Fibroblast of skin of abdomen (primary cell): ENCODE results near the gene MYO1F. TPM values are rescaled to one million over a fixed set of nuclear protein-coding genes. Genes with fewer than 3 reads are reported as not detected.
"Not testable (repeated sequence)": the region's sequence is repeated elsewhere in the genome, so short reads cannot be mapped to it uniquely, and the experiment has no call there.

Source experiments
- DNase-seq: peaks from one replicate; pipeline ENCODE4 v3.0.0-alpha.2; 2013
- polyA plus RNA-seq, 2 experiments: library from polyadenylated mRNA; unstranded; fragments of 120-200 nt; gene quantifications; one replicate each; pipeline ENCODE4 v1.2.1, GENCODE V29; 2013; ENCODE audit not compliant: insufficient read length in 2 of 2

Gene MYO1F
- 1.1 TPM for polyA plus RNA-seq (2013, experiment 1 of 2; ENCODE audit: insufficient read length)
- 1.0 TPM for polyA plus RNA-seq (2013, experiment 2 of 2; ENCODE audit: insufficient read length)

- no peak for DNase-seq
These were observed at the start of gene MYO1F for GRCh38 chr19:8577247-8577646. Gene MYO1F, minus strand, starts transcription at chr19:8577442. Its CDS starts 133 bp downstream, at chr19:8577309.

GRCh38 chr19:8626842-8627241 is 49.6 kb upstream of the MYO1F start:
- DNase-seq, result no peak

- DNase-seq, result not testable (repeated sequence)
These were observed 45.6 kb upstream of the MYO1F start for GRCh38 chr19:8622886-8623285.

DNA sequence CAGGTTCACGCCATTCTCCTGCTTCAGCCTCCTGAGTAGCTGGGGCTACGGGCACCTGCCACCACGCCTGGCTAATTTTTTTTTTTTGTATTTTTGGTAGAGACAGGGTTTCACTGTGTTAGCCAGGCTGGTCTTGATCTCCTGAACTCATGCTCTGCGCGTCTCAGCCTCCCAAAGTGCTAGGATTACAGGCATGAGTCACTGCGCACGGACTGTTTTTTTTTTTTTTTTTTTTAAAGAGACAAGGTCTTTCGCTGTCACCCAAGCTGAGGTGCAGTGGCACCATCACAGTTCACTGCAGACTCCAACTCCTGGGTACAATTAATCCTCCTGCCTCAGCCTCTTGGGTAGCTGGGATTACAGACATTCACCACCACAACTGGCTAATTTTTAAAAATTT is 41.5 kb upstream of the MYO1F start:
- DNase-seq, result no peak

DNA sequence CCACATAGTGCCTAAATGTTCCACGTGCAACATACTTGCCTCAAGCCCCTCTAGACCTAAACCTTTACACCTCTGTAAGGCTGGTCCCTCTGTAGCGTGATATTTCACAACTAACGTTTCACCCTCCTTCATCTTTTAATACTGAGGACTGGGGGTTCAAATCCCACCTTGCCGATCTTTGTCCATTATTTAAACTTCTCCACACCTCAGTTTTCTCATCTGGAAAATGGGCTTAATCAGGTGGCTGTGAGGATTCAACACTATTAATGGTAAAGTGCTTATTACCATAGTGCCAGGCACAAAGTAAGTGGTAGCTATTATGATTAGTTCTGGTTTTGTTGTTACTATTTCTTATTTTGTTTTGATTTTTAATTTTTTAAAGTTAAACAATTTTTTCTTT is 40.7 kb upstream of the MYO1F start:
- no peak for DNase-seq

- DNase-seq, result not testable (repeated sequence)
These were observed 40.1 kb upstream of the MYO1F start for GRCh38 chr19:8617325-8617724.

GRCh38 chr19:8616861-8617260 is 39.6 kb upstream of the MYO1F start:
- DNase-seq, result no peak

- DNase-seq, result peak; percentile 57
These were observed 38.8 kb upstream of the MYO1F start for GRCh38 chr19:8615813-8616596.

DNA sequence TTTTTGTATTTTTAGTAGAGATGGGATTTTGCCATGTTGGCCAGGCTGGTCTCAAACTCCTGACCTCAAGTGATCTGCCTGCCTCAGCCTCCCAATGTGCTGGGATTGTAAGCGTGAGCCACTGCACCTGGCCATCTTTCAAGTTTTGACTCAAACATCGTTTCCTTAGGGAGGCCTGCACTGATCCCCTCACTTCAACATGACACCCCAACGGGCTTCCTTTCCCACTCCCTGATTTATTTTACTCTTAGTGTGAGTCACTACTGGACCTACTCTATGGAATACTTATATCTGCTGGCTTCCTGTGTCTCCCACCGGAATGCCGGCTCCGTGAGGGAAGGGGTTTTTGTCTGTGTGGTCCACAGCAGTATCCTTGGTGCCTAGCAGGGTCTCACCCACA is 37.8 kb upstream of the MYO1F start:
- DNase-seq, result peak; percentile 72

DNA sequence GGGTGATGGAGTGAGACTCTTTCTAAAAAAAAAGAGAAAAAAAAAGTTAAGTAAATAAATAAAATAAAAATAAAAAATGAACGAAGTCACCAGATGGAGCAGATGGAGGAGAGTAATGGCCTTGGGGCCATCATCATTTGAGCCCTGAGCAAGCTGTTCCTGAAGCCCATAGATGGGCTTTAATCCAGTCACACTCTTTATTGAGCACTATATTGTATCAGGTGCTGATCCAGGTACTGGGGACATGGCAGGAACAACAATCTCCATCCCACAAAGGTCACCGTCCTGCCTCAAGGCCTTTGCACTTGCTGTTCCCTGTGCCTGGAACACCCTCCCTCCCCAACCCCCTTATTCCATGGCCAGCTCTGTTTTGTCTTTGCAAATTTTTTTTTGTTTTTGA is 37.2 kb upstream of the MYO1F start:
- no peak for DNase-seq

DNA sequence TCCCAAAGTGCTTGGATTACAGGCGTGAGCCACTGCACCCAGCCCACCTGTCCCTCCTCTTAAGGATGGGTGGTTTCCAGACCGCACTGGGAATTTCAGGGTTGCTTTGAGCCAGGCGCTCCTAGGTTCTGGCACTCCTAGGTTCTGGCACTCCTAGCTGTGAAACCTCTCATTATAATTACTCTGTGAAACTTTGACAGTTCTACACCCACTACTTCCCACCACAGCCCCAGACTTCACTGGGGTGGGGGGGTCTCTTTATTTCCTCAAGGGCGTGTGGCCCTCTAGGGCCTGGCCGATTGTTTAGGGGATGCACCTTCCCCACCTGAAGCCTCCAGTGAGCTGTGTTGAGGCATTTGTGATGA is 35.5 kb upstream of the MYO1F start:
- no peak for DNase-seq

DNA sequence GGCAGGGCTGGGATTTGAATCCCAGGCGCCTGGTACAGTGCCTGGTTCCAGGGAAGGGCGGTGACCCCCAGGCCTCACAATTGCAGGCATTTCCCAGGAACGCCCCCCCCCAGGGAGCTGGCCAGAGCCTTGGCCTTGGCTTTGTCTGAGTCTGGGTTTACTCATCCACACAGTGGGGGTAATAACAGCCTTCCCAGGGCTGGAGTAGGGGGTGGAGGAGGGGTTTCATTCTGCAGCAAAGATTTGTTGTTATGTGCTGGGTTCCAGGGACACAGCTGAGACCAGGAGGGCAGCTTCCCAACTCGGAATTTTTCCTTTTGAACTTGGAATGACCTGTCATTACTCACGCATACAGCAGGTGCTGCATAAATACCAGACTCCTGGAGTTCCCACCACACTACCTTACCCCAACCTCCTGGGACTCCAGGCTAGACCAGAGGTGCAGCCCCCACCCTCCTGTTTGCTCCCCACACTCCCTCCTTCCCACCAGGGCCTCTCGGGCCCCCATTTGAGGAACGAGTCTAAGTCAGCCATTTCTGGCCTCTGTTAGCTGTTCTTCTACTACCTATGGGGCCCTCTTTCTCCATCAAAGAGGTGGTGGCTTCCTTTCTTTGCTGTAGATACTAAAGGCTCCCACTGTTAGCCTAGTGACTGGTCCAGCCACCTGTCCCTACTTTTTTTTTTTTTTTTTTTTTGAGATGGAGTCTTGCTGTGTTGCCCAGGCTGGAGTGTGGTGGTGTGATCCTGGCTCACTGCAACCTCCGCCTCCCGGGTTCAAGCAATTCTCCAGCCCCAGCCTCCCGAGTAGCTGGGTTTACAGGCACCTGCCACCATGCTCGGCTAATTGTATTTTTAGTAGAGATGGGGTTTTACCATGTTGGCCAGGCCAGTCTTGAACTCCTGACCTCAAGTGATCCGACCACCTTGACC is 34.9 kb upstream of the MYO1F start:
- peak; percentile 87 for DNase-seq

DNA sequence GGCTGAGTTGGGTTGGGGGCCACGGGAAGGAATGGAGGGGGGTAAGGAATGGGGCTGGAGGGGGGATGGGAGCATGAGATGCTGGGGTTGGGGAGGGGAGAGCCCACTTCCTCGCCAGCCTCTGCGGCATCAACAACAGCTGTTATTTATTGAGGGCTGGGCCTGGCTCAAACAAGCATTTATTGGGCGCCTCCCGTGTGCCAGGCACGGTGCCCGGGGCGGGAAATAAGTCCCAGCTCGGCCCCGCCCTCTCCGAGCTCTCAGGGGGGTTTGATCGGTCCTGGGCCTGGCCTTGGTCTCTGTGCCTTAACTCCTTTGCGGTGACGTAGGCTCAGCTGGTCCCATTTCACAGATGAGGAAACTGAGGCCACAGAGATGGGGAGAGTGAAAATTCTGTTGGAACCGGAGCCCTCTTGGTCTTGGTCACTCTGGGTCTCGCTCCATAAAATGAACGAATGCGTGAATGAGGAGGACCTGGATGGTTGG is 34.2 kb upstream of the MYO1F start:
- DNase-seq, result peak; percentile 27

GRCh38 chr19:8610936-8611300 is 33.7 kb upstream of the MYO1F start:
- DNase-seq, result no peak

DNA sequence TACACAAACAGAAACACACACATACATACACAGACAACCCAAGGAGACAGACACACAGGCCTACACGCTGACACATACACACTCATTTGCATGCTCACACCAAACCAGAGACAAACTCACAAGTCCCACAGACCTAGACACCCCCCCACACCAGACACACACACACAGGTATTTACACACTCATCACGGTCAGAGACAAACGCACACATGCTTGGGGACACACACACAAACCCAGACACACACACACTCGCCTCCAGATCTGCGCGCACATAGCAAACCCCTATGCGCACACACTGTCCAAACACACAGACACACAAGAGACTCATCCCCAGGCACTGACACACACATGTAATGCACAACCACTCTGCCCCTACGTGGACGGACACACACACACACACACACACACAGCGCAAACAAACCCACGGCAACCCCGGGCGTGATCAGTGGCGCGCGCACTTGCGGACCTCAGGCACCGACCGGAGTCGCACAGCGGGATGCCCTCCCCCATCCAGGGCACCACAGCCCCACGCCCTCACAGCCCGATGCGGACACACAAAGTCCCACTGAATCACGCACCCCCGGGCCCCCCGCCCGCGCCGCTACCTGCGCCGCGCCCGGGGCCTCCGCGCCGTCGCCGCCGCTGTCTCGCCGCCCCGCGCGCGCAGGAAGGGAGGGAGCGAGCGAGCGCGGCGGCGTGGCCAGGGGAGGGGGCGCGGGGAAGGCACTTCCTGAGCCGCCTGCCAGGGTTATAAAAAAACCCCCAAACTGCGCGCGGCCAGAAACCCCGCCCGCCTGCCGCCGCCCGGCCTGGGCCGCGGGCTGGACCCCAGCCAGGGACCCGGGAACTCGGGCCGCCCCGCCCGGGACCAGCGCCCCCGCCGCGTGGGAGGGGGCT is 33.0 kb upstream of the MYO1F start, which contains the start of gene ADAMTS10:
Gene ADAMTS10, minus strand, starts transcription at position 675 of the 895 bp plus-strand sequence. CDS start 5,005 bp downstream, outside the sequence.
- peak; percentile 62 for DNase-seq

GRCh38 chr19:8609279-8610040 is 32.2 kb upstream of the MYO1F start:
- DNase-seq, result peak; percentile 68

- no peak for DNase-seq
These were observed 31.7 kb upstream of the MYO1F start for GRCh38 chr19:8608941-8609278.

DNA sequence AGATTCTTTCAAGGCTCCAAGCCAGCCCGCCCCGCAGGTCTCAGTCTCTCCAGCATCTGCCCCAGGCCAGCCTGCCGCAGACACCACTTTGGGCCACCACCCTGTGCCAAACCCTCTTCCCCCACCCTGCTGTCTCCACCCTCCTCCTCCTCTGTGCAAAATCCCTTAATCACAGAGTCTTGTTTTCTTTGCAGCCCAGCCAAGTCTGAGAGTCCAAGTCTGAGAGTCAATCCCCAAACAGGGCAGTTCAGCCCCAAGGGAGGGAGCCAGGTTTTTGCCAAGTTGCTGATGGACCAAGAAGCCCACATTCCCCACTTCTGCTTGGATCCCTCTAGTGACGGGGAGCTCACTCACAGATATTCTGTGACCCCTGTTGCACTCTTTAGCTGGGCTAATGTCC is 30.1 kb upstream of the MYO1F start:
- peak; percentile 38 for DNase-seq

- no peak for DNase-seq
These were observed 28.3 kb upstream of the MYO1F start for GRCh38 chr19:8605514-8605913.

DNA sequence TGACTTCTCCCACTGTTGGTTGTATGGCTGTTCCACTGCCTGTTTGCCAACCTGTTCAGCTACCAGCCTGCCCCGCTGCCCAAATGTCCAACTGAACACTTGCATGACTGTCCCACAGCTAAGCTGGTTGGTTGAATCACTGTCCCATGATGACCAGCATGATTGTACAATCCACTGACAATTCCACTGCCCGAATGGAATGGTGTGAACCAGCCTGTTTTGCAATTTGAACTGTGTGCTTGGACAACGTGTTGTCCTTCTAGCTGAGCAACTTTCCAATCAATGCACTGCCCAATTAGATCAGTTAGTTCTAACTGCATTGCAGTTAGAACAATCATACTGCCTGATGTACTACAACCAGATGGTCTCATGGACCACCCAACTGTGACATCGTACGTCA is 24.6 kb upstream of the MYO1F start:
- no peak for DNase-seq

- no peak for DNase-seq
These were observed 23.6 kb upstream of the MYO1F start for GRCh38 chr19:8600816-8601215.

DNA sequence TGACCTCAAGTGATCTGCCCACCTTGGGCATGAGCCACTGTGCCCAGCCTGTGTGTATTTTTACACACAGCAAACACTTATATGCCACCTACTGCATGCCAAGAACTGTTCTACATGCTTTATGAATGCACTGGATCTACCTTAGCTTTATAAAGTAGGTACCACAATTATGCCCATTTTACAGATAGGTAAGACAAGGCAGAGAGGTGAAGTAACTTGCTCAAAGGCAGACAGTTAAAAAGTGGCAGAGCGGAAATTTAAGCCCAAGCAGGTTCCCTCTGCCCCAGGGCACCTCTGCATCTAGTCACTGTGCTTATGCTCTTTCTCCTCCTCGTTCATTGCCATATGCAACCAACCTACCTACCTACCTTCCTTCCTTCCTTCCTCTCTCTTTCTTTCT is 22.8 kb upstream of the MYO1F start:
- no peak for DNase-seq
